IMR-90 (cell line): ENCODE data around the gene MACC1. TPM values are rescaled to one million over a fixed set of nuclear protein-coding genes. Genes with fewer than 3 reads are reported as not detected.

Experiments used
- ATAC-seq: fragments of 200-7000 bp; cut with Tn5 transposase; 2 replicates; pipeline ENCODE4 v1.9.1; 2020; ENCODE audit warnings: low read depth, mild to moderate bottlenecking, moderate library complexity
- BruUV-seq: library from RNA; stranded (reverse); fragments of 400-500 nt; replicated peaks from 2 replicates; lab custom pipeline; 2021; lab: Mats Ljungman, UMichigan
- CTCF ChIA-PET: fragments of 300-600 bp; formaldehyde crosslinking; extraction: SDS; loops from one replicate; lab custom pipeline; 2021; ENCODE audit warnings: antibody characterized with exemption; lab: Yijun Ruan, JAX
- POLR2A ChIA-PET: fragments of 300-600 bp; sonication (Branson Sonifier 250); formaldehyde crosslinking; loops from one replicate; lab custom pipeline; 2022; ENCODE audit warnings: antibody characterized with exemption; ENCODE audit not compliant: unreplicated experiment; lab: Charles Lee
- DNase-seq: peaks from one replicate; pipeline ENCODE4 v3.0.0; 2013
- H2AFZ ChIP-seq: replicated peaks from 2 replicates; pipeline ENCODE3; 2013; ENCODE audit warnings: low read length, mild to moderate bottlenecking; ENCODE audit not compliant: poor library complexity
- H2AK5ac ChIP-seq: 2 replicates; pipeline ENCODE4 v1.6.1; 2013; ENCODE audit warnings: low read depth, low read length, inconsistent platforms
- H2AK9ac ChIP-seq: replicated peaks from 2 replicates; pipeline ENCODE3; 2013; ENCODE audit warnings: mild to moderate bottlenecking, low read depth, low read length, moderate library complexity; ENCODE audit not compliant: poor library complexity
- H2BK120ac ChIP-seq: 2 replicates; pipeline ENCODE4 v1.6.1; 2013; ENCODE audit warnings: low read depth, low read length, inconsistent platforms
- H2BK15ac ChIP-seq: 3 replicates; pipeline ENCODE4 v1.6.1; 2013; ENCODE audit warnings: low read depth, low read length, inconsistent platforms
- H2BK20ac ChIP-seq: 2 replicates; pipeline ENCODE4 v1.6.1; 2013; ENCODE audit warnings: low read depth, mild to moderate bottlenecking, inconsistent platforms, low read length, moderate library complexity
- H2BK5ac ChIP-seq: 2 replicates; pipeline ENCODE4 v1.6.1; 2013; ENCODE audit warnings: mild to moderate bottlenecking, low read depth, low read length, inconsistent platforms; ENCODE audit not compliant: poor library complexity, severe bottlenecking
- H3K14ac ChIP-seq: replicated peaks from 2 replicates; pipeline ENCODE4 v1.6.1; 2013; ENCODE audit warnings: low read depth, low read length, inconsistent platforms
- H3K18ac ChIP-seq: 2 replicates; pipeline ENCODE4 v1.6.1; 2013; ENCODE audit warnings: low read depth, low read length, control low read depth
- H3K23ac ChIP-seq: 2 replicates; pipeline ENCODE4 v1.6.1; 2013; ENCODE audit warnings: low read depth, low read length, inconsistent platforms
- H3K27ac ChIP-seq: 2 replicates; pipeline ENCODE4 v1.5.1; 2013; ENCODE audit warnings: mild to moderate bottlenecking, control low read depth, low read length; ENCODE audit not compliant: insufficient read depth
- H3K27me3 ChIP-seq: 2 replicates; pipeline ENCODE4 v1.6.1; 2013; ENCODE audit warnings: low read length; ENCODE audit not compliant: control insufficient read depth, insufficient read depth
- H3K36me3 ChIP-seq: 2 replicates; pipeline ENCODE4 v1.6.1; 2013; ENCODE audit warnings: low read length, mixed read lengths; ENCODE audit not compliant: control insufficient read depth, insufficient read depth
- H3K4ac ChIP-seq: 2 replicates; pipeline ENCODE4 v1.6.1; 2013; ENCODE audit warnings: low read depth, low read length, inconsistent platforms
- H3K4me1 ChIP-seq: 2 replicates; pipeline ENCODE4 v1.6.1; 2013; ENCODE audit warnings: low read length, mixed read lengths; ENCODE audit not compliant: control insufficient read depth, insufficient read depth
- H3K4me2 ChIP-seq: 2 replicates; pipeline ENCODE4 v1.6.1; 2013; ENCODE audit warnings: low read depth, mild to moderate bottlenecking, control low read depth, low read length, moderate library complexity
- H3K4me3 ChIP-seq: 2 replicates; pipeline ENCODE4 v1.5.1; 2013; ENCODE audit warnings: low read depth, mild to moderate bottlenecking, control low read depth, low read length, moderate library complexity; ENCODE audit not compliant: insufficient read depth
- H3K56ac ChIP-seq: 2 replicates; pipeline ENCODE4 v1.6.1; 2013; ENCODE audit warnings: low read length, inconsistent platforms; ENCODE audit not compliant: insufficient read depth; ENCODE audit errors: extremely low read depth
- H3K79me1 ChIP-seq, 2 experiments: 2 replicates each; pipeline ENCODE4 v1.6.1; 2013; ENCODE audit warnings: low read length in 2 of 2, inconsistent platforms in 1 of 2, low read depth in 1 of 2
- H3K9ac ChIP-seq: 2 replicates; pipeline ENCODE4 v1.6.1; 2013; ENCODE audit warnings: low read depth, low read length, control low read depth
- H3K9me1 ChIP-seq: 2 replicates; pipeline ENCODE4 v1.6.1; 2013; ENCODE audit warnings: low read length, inconsistent platforms; ENCODE audit not compliant: insufficient read depth
- H3K9me3 ChIP-seq: 2 replicates; pipeline ENCODE4 v1.6.1; 2013; ENCODE audit warnings: low read length; ENCODE audit not compliant: control insufficient read depth, insufficient read depth
- H4K20me1 ChIP-seq: 2 replicates; pipeline ENCODE4 v1.6.1; 2013; ENCODE audit warnings: low read length, inconsistent platforms; ENCODE audit not compliant: insufficient read depth
- H4K5ac ChIP-seq: 2 replicates; pipeline ENCODE4 v1.6.1; 2013; ENCODE audit warnings: mild to moderate bottlenecking, low read depth, low read length, control low read depth
- H4K8ac ChIP-seq, 2 experiments: 2 replicates each; pipeline ENCODE4 v1.6.1; 2013; ENCODE audit warnings: low read depth in 2 of 2, low read length in 2 of 2, control low read depth in 1 of 2, inconsistent platforms in 1 of 2
- H4K91ac ChIP-seq: 2 replicates; pipeline ENCODE4 v1.6.1; 2013; ENCODE audit warnings: low read depth, low read length, inconsistent platforms; ENCODE audit not compliant: insufficient read depth
- BHLHE40 ChIP-seq: fragments of 150-350 bp; IDR thresholded peaks from 2 replicates; pipeline ENCODE4 v1.6.1; 2016; ENCODE audit warnings: mild to moderate bottlenecking, low read depth, low read length
- CTCF ChIP-seq: conservative IDR thresholded peaks from 2 replicates; pipeline ENCODE4 v1.5.1; 2012; ENCODE audit warnings: mild to moderate bottlenecking, low read depth, low read length, improper control_type of control experiment
- ELK1 ChIP-seq: fragments of 150-350 bp; IDR thresholded peaks from 2 replicates; pipeline ENCODE4 v1.6.1; 2016; ENCODE audit warnings: low read depth, mild to moderate bottlenecking, low read length, moderate library complexity, borderline replicate concordance
- FOS ChIP-seq: fragments of 150-350 bp; IDR thresholded peaks from 2 replicates; pipeline ENCODE4 v1.6.1; 2016; ENCODE audit warnings: low read depth, low read length
- MAFK ChIP-seq: IDR thresholded peaks from 2 replicates; pipeline ENCODE4 v1.6.1; 2012; ENCODE audit warnings: low read depth, low read length, improper control_type of control experiment
- MAZ ChIP-seq: IDR thresholded peaks from 2 replicates; pipeline ENCODE4 v1.6.1; 2012; ENCODE audit warnings: low read depth, mild to moderate bottlenecking, low read length, improper control_type of control experiment, moderate library complexity, borderline replicate concordance
- RAD21 ChIP-seq: IDR thresholded peaks from 2 replicates; pipeline ENCODE4 v1.6.1; 2012; ENCODE audit warnings: low read length, improper control_type of control experiment
- RCOR1 ChIP-seq: IDR thresholded peaks from 2 replicates; pipeline ENCODE4 v1.6.1; 2012; ENCODE audit warnings: mild to moderate bottlenecking, low read length, improper control_type of control experiment; ENCODE audit not compliant: insufficient replicate concordance
- RFX5 ChIP-seq: IDR thresholded peaks from 2 replicates; pipeline ENCODE4 v1.8.0; 2012; ENCODE audit warnings: low read depth, mild to moderate bottlenecking, low read length, moderate library complexity
- WGBS, 2 experiments: methylation state at CpG; one replicate each; pipeline versions ENCODE4 v1.1.5 to v1.1.7; 2013; ENCODE audit warnings: missing lambda C conversion rate in 2 of 2; ENCODE audit not compliant: insufficient read length in 1 of 2; ENCODE audit errors: extremely low coverage in 2 of 2; 5-methylcytosine and 5-hydroxymethylcytosine counted together
- dilution Hi-C: fragments of 300-500 bp; cut with HindIII; formaldehyde crosslinking; loops from one replicate; pipeline ENCODE4 v1.14.3; 2018; ENCODE audit warnings: low sequenced_read_pairs; ENCODE audit not compliant: unreplicated experiment
- in situ Hi-C: fragments of 300-500 bp; cut with MboI; formaldehyde crosslinking; loops from 3 replicates; pipeline ENCODE4 v1.14.3; 2019; ENCODE audit warnings: low sequenced_read_pairs, inconsistent platforms, mixed read lengths
- intact Hi-C: fragments of 100-400 bp; cut with micrococcal nuclease; formaldehyde crosslinking; loops from 2 replicates; pipeline ENCODE4 v1.10.0; 2022
- polyA plus RNA-seq, 3 experiments: library from polyadenylated mRNA; depleted of rRNA; stranded (reverse); fragments of >200 nt; gene quantifications; 2 replicates each; pipeline ENCODE4 v1.2.3, GENCODE V29; 2012; ENCODE audit warnings: low replicate concordance in 1 of 3
- total RNA-seq: library from RNA; depleted of rRNA; stranded (reverse); fragments of >200 nt; gene quantifications from 2 replicates; pipeline ENCODE4 v1.2.3, GENCODE V29; 2012
- TF ChIP-seq, protein P1 (sequence below): fragments of 150-350 bp; IDR thresholded peaks from 2 replicates; pipeline ENCODE4 v1.6.1; 2017; ENCODE audit warnings: mild to moderate bottlenecking, antibody characterized with exemption, low read length, low read depth

Gene MACC1
- total and polyA plus RNA-seq, 2 of the 4 experiments (the other 2 are of a cell fraction) = under 0.01 TPM; not detected in 1

- Histone ChIP-seq H4K91ac (no peak overlapping the region), H2AFZ (no peak overlapping the region), H3K79me1 (no peaks in the 10 kb centered on the region), H3K56ac (no peak overlapping the region), H3K23ac (no peak overlapping the region), H3K9ac (no peak overlapping the region), H3K9me1 (no peaks in the 10 kb centered on the region; the same call in none of the 2 replicates), H2AK5ac (no peak overlapping the region), H4K8ac (no peak overlapping the region), H2BK120ac (no peak overlapping the region), H3K4me1 (peaks cover 4% of the 10 kb centered on the region; the same call in 1 of the 2 replicates), H3K14ac (no peak overlapping the region; the same call in 1 of the 2 replicates), H3K4ac (no peak overlapping the region), H3K4me3 (no peak overlapping the region), H2BK20ac (no peak overlapping the region), H3K4me2 (no peak overlapping the region), H2BK5ac (no peak overlapping the region), H4K5ac (no peak overlapping the region), H3K36me3 (no peaks in the 10 kb centered on the region), H4K20me1 (no peaks in the 10 kb centered on the region), H3K27ac (no peak overlapping the region), H3K9me3 (no peaks in the 10 kb centered on the region), H2BK15ac (no peak overlapping the region), H2AK9ac (no peak overlapping the region), H3K27me3 (no peaks in the 10 kb centered on the region), H3K18ac (no peak overlapping the region)
- TF ChIP-seq CTCF (no peak), MAZ (no peak), RAD21 (no peak), RFX5 (no peak), ELK1 (no peak), FOS (no peak), RCOR1 (no peak), MAFK (no peak), BHLHE40 (no peak)
- TF ChIP-seq, protein P1, sequence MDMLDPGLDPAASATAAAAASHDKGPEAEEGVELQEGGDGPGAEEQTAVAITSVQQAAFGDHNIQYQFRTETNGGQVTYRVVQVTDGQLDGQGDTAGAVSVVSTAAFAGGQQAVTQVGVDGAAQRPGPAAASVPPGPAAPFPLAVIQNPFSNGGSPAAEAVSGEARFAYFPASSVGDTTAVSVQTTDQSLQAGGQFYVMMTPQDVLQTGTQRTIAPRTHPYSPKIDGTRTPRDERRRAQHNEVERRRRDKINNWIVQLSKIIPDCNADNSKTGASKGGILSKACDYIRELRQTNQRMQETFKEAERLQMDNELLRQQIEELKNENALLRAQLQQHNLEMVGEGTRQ = no peak
- BruUV-seq = no TSS peak
- ATAC-seq = no peak
- WGBS, 2 experiments = no CpG with 5 or more reads among the region's 2 CpGs
- ChIA-PET CTCF (no interaction called here), POLR2A (no interaction called here)
- dilution Hi-C loops (no loop called here), in situ Hi-C loops (no loop called here), intact Hi-C loops (no loop called here)
- DNase-seq = no peak
These were observed 10.2 kb upstream of the MACC1 start for GRCh38 chr7:20227291-20227795.
